IPS-18a (cell line): Measurements from ENCODE around the gene PDE6C.

Experiments used
- H3K27ac ChIP-seq: one replicate; pipeline ENCODE4 v1.5.1; 2013; ENCODE audit warnings: low read length
- H3K27me3 ChIP-seq: one replicate; pipeline ENCODE4 v1.6.1; 2013; ENCODE audit warnings: mild to moderate bottlenecking, low read length; ENCODE audit not compliant: control insufficient read depth, insufficient read depth
- H3K36me3 ChIP-seq: one replicate; pipeline ENCODE4 v1.6.1; 2013; ENCODE audit warnings: low read depth, low read length; ENCODE audit not compliant: control insufficient read depth
- H3K4me1 ChIP-seq: one replicate; pipeline ENCODE4 v1.6.1; 2013; ENCODE audit warnings: low read depth, low read length; ENCODE audit not compliant: control insufficient read depth
- H3K4me3 ChIP-seq: one replicate; pipeline ENCODE4 v1.5.1; 2013; ENCODE audit warnings: low read length
- H3K9ac ChIP-seq: one replicate; pipeline ENCODE4 v1.6.1; 2013; ENCODE audit warnings: mild to moderate bottlenecking, low read length, moderate library complexity
- H3K9me3 ChIP-seq: one replicate; pipeline ENCODE4 v1.6.1; 2013; ENCODE audit warnings: low read depth, low read length; ENCODE audit not compliant: control insufficient read depth

PDE6C gene

GRCh38 chr10:93657757-93658156, 45.4 kb downstream of the PDE6C start:
- no peaks in the 10 kb centered on the region for H3K4me1 ChIP-seq
- no peak overlapping the region for H3K27ac ChIP-seq
- H3K27me3 ChIP-seq: no peaks in the 10 kb centered on the region
- H3K36me3 ChIP-seq: no peaks in the 10 kb centered on the region
- no peak overlapping the region for H3K9ac ChIP-seq
- no peak overlapping the region for H3K4me3 ChIP-seq
- no peaks in the 10 kb centered on the region for H3K9me3 ChIP-seq

GRCh38 chr10:93666030-93666429, 53.7 kb downstream of the PDE6C start:
- H3K36me3 ChIP-seq: peaks cover 10% of the 10 kb centered on the region

DNA sequence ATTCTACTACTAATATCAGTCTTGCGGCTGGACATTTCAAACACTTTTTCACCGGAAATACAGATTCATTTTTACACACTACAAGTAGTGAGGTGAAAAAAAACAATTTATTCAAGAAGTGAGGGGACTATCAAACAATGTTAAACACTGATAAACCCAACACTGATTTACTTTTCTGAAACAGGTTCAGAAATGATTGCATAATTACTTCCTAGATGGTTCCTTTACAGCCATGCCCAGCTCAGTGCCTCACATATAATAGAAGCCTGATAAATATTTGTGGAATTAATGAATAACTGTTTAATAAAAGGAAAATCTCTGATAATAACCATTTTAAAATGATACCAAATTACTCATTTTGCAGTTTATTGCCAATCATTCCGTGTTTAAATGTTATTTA, 55.5 kb downstream of the PDE6C start:
- no peak overlapping the region for H3K27ac ChIP-seq
- no peak overlapping the region for H3K4me3 ChIP-seq
- H3K36me3 ChIP-seq: peaks cover 10% of the 10 kb centered on the region
- no peaks in the 10 kb centered on the region for H3K27me3 ChIP-seq
- no peaks in the 10 kb centered on the region for H3K4me1 ChIP-seq
- no peak overlapping the region for H3K9ac ChIP-seq
- no peaks in the 10 kb centered on the region for H3K9me3 ChIP-seq

More at GRCh38 chr10:93666030-93666429, 53.7 kb downstream of the PDE6C start:
- H3K27me3 ChIP-seq: no peaks in the 10 kb centered on the region
- H3K9ac ChIP-seq: no peak overlapping the region
- H3K4me3 ChIP-seq: no peak overlapping the region
- no peaks in the 10 kb centered on the region for H3K4me1 ChIP-seq
- no peak overlapping the region for H3K27ac ChIP-seq
- H3K9me3 ChIP-seq: no peaks in the 10 kb centered on the region

DNA sequence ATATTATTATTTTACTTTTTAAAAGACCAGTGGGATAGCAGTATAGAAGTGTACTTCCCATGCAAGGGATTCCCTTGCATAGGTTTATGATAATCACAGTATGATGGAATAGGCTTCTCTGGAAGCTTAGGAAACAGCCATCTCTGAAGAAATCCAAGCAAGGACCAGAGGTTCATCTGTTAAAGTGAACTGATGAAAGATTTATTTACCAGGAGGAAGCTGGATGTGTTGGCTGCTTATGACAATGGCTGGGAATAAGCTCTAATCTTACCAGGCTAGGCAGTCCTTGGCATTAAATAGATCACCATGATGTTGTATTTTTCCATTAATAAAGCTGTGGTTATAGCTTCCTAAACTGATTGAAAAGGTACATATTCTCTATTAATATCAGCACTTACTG, 58.0 kb downstream of the PDE6C start:
- Histone ChIP-seq H3K27me3 (no peaks in the 10 kb centered on the region), H3K27ac (no peak overlapping the region), H3K4me3 (no peak overlapping the region), H3K9me3 (no peaks in the 10 kb centered on the region), H3K4me1 (no peaks in the 10 kb centered on the region), H3K36me3 (peaks cover 23% of the 10 kb centered on the region), H3K9ac (no peak overlapping the region)

DNA sequence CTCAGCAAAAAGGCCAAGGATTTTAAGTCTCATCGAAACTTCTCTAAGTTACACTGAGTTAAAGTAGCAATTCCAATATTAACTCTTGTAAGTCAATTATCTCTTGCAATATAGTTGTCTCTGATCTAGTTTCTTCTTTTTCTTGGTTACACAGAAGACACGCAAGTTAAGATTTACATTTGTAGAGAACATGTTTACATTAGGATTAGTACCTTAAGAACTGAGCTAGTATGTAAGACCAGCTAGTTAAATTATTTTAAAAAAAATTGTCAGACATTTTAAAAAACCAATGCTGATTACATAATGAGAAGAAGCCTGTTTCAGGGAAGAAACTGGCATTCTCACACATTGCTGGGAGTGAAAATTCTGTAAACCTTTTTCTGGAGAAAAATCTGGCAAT, 58.7 kb downstream of the PDE6C start:
- H3K36me3 ChIP-seq: peaks cover 28% of the 10 kb centered on the region
- H3K9ac ChIP-seq: no peak overlapping the region
- H3K9me3 ChIP-seq: no peaks in the 10 kb centered on the region
- H3K27ac ChIP-seq: no peak overlapping the region
- H3K4me3 ChIP-seq: no peak overlapping the region
- no peaks in the 10 kb centered on the region for H3K27me3 ChIP-seq
- H3K4me1 ChIP-seq: no peaks in the 10 kb centered on the region

GRCh38 chr10:93672022-93672678, 59.8 kb downstream of the PDE6C start:
- Histone ChIP-seq H3K36me3 (peaks cover 31% of the 10 kb centered on the region), H3K4me1 (no peaks in the 10 kb centered on the region), H3K27me3 (no peaks in the 10 kb centered on the region), H3K9ac (no peak overlapping the region), H3K27ac (no peak overlapping the region), H3K9me3 (no peaks in the 10 kb centered on the region), H3K4me3 (no peak overlapping the region)

GRCh38 chr10:93672890-93673289, 60.6 kb downstream of the PDE6C start:
- Histone ChIP-seq H3K27ac (no peak overlapping the region), H3K9me3 (no peaks in the 10 kb centered on the region), H3K9ac (no peak overlapping the region), H3K36me3 (peaks cover 36% of the 10 kb centered on the region), H3K27me3 (no peaks in the 10 kb centered on the region), H3K4me1 (no peaks in the 10 kb centered on the region), H3K4me3 (no peak overlapping the region)

DNA sequence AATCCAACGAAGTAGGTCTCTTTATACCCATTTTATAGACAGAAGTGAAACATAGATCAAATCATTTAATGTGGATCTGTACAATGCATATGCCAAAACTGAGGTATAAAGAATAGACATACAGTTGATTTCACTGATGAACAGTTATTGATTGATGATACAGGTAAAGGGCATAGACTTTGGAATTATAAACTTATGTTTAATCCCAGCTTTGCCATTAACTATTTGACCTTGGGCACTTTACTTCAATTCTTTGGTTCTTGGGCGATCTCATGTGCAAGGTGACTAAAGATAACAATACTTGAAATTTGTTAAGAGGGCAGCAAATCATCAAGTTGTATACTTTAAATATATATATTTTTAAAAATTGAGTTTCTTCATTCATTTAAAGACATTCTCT, 61.5 kb downstream of the PDE6C start:
- no peaks in the 10 kb centered on the region for H3K4me1 ChIP-seq
- no peaks in the 10 kb centered on the region for H3K27me3 ChIP-seq
- H3K4me3 ChIP-seq: no peak overlapping the region
- H3K9ac ChIP-seq: no peak overlapping the region
- no peak overlapping the region for H3K27ac ChIP-seq
- H3K9me3 ChIP-seq: no peaks in the 10 kb centered on the region
- H3K36me3 ChIP-seq: peaks cover 36% of the 10 kb centered on the region

- Histone ChIP-seq H3K4me1 (no peaks in the 10 kb centered on the region), H3K36me3 (peaks cover 25% of the 10 kb centered on the region), H3K9ac (no peak overlapping the region), H3K9me3 (no peaks in the 10 kb centered on the region), H3K4me3 (no peak overlapping the region), H3K27ac (no peak overlapping the region), H3K27me3 (no peaks in the 10 kb centered on the region)
Observed at GRCh38 chr10:93678386-93678785, 66.0 kb downstream of the PDE6C start.

- peaks cover 20% of the 10 kb centered on the region for H3K36me3 ChIP-seq
- H3K27ac ChIP-seq: no peak overlapping the region
- no peaks in the 10 kb centered on the region for H3K27me3 ChIP-seq
- H3K4me1 ChIP-seq: no peaks in the 10 kb centered on the region
- H3K9me3 ChIP-seq: no peaks in the 10 kb centered on the region
- H3K9ac ChIP-seq: no peak overlapping the region
- no peak overlapping the region for H3K4me3 ChIP-seq
Observed at GRCh38 chr10:93678805-93679587, 66.7 kb downstream of the PDE6C start.

DNA sequence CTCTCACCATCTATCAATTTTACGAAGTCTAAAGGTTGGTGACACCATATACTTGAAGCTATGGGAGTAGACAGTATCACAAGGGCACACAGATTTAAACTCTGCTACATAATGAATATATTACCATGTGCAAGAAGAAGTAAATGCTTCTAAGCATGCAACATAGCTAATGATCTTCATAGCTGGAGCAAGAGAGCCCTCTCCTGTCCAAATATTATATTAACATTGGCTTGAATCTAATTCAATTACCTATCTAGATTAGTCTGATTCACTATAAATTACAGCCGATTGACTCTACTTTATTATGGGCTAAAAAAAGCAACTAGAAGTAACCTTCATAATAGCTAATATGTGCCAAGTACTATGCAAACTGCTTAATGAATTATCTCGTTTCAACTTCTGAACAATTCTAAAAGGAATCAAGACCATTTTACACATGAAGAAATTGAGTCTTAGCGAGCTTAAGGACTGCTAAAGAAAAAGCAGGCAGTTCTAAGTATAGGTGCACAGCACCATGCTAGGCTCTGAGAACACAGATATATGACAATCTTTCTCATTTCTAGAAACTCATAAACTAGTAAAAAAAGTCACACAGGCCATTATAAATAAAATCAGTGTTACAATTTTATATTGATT, 68.2 kb downstream of the PDE6C start:
- Histone ChIP-seq H3K9ac (no peak overlapping the region), H3K9me3 (no peaks in the 10 kb centered on the region), H3K4me1 (peaks cover 11% of the 10 kb centered on the region), H3K27me3 (no peaks in the 10 kb centered on the region), H3K36me3 (peaks cover 16% of the 10 kb centered on the region), H3K4me3 (no peak overlapping the region), H3K27ac (no peak overlapping the region)
